GM18507 (cell line): ENCODE results near the gene UAP1L1.
"Not testable (repeated sequence)": the region's sequence is repeated elsewhere in the genome, so short reads cannot be mapped to it uniquely, and the experiment has no call there.

Source experiments
- DNase-seq: peaks from one replicate; pipeline ENCODE4 v3.0.0; 2011; ENCODE audit warnings: low read depth; ENCODE audit not compliant: insufficient read length; ENCODE audit errors: extremely low spot score
- FAIRE-seq: peaks from 2 replicates; lab custom pipeline; 2011; peaks lifted over from hg19 to GRCh38; lab: Jason Lieb, UNC

The UAP1L1 gene

GRCh38 chr9:137109250-137110146 is 32.2 kb downstream of the UAP1L1 start:
- DNase-seq (no peak), FAIRE-seq (no peak)

DNA sequence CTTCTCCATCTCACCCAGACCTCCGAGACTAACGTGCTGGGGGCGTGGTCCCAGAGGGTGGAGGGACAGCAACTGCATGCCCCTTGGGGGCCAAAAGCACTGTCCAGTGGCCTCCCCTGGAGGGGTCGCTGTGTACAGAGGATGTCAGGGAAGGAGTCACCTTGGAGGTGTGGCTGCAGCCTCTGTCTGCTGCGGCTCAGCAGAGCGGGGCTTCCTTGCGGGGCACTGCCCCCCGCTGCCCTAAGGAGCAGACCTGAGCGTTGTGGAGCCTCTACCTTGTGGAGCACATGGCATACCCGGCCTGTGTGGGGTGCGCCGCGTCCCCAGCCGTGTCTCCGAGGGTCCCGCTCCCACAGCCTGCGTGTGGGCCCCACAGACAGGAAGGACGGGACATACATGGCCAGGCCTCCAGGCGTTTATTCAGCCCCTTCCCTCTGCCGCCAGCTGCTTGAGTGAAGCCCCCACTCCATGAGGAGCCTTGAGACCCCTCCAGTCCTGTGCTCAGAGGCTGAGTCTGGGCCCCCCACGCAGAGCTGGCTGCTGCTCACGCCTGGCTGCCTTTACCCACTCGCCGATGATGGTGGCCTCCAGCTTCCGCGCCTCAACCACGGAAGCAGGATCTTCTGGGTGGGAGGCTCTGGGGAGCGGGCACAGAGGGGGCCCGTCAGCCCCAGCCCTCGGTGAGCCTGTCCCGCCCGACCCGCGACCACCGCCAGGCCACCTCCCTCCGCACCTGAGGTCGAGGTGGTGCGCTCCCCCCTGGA is 33.0 kb downstream of the UAP1L1 start:
- FAIRE-seq (no peak), DNase-seq (no peak)

DNA sequence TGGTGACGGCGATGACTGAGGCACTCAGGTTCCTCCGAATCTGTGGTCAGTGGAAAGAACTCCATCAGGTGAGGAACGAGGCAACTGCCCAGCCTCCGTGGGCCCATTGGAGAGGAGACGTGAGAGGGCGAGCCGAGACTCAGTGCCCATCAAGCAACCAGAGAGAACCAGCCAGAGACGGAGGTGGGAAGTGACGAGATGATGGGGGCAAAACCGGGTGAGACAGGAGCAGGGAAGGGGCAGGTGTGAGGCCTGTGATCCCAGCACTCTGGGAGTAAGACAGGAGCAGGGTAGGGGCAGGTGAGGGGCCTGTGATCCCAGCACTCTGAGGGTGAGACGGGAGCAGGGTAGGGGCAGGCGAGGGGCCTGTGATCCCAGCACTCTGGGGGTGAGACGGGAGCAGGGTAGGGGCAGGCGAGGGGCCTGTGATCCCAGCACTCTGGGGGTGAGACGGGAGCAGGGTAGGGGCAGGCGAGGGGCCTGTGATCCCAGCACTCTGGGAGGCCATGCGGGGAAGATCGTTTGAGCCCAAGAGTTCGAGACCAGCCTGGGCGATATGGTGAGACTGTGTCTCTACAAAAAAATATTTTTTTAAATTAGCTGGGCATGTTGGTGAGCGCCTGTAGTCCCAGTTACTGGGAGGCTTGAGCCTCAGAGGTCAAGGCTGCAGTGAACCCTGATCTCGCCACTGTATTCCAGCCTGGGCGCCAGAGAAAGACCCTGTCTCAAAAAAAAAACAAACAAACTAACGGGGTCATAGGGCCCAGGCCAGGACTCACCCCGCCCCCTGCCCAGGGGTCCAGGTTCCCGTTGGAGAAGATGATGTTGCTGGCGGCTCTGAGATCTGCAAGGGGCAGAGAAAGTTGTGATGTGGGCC is 33.8 kb downstream of the UAP1L1 start:
- no peak for DNase-seq
- no peak for FAIRE-seq

DNA sequence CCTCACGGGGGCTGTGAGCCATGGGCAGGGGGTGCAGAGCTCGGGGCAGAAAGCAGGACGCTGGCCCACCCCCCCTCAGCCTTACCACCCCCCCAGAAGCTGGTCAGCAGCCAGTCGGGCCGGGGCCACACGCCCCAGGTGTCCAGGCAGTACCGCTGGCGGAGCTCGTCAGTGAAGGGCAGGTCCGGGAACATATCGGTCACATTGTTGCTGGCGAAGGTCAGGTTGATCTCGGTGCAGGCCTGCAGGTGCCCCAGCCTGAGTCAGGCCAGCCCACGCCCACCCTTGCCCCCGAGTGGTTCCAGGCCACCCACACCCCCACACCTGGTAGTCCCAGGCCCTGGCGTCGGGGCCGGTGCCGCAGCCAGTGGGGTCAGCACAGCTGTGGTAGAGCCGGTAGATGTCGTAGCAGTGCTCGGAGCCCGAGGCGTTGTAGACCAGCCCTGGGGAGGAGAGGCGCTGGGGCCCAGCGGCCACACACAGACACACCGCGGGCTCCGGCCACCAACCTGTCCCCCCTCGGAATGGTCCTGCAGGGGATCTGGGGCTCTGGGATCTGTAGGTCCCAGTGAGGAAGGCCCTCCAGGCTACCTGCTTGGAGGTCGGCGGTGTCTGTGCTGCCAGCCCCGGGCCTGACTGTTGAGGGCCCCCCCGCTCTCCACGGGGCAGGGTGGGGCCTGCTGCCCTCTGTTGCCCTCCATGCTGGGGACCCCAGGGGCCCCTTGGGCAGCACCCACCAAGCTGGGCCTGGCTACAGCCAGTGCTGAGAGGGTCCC is 34.7 kb downstream of the UAP1L1 start:
- no peak for FAIRE-seq
- no peak for DNase-seq

- no peak for DNase-seq
- FAIRE-seq = no peak
Observed at GRCh38 chr9:137112564-137113384, 35.5 kb downstream of the UAP1L1 start.

- FAIRE-seq (no peak), DNase-seq (no peak)
Observed at GRCh38 chr9:137113385-137114159, 36.3 kb downstream of the UAP1L1 start.

DNA sequence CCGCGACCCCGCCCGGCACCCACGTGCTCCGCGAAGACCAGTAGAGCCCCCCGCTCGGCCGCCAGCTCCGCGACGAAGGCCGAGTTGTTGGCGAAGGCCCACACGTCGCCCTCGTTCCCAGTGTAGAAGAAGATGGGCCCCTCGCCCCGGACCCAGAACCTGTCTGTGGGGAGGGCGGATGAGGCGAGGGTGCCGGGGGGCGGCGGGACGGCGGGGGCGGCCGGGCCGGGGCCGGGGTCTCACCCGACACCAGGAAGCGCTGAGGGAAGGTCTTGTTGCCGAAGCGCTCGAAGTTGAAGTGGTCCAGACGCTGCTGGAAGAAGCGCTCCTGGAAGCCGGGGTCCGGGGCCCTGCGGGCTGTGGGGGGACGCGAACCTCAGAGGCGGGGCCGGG is 36.9 kb downstream of the UAP1L1 start:
- no peak for FAIRE-seq
- DNase-seq = no peak

GRCh38 chr9:137114613-137115393 is 37.5 kb downstream of the UAP1L1 start, which contains the start of gene DPP7:
Gene DPP7 (minus strand): TSS chr9:137114733. CDS start chr9:137114713, 20 bp downstream.
- FAIRE-seq = no peak
- DNase-seq = peak; percentile 84

- DNase-seq = no peak
- FAIRE-seq = no peak
Observed at GRCh38 chr9:137115394-137116026, 38.2 kb downstream of the UAP1L1 start.

DNA sequence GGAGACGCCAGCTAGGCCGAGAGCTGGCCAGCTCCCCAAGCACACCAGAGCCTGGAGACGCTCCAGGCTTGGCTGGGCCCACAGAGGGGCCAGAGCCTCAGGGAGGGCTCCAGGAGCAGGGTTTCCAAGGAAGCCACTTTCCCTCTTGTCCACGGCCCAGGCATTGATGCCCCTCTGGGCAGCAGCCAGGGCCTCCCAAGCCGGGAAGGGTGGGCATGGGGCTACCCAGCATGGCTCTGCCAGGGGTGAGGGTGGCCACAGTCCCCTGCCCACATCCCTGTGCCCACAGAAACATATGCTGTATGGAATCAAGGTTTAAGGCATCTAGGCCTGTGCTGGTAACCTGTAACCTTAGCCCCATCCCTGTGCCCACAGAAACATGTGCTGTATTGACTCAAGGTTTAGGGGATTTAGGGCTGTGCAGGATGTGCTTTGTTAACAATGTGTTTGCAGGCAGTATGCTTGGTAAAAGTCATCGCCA is 38.8 kb downstream of the UAP1L1 start:
- DNase-seq = no peak
- no peak for FAIRE-seq

DNA sequence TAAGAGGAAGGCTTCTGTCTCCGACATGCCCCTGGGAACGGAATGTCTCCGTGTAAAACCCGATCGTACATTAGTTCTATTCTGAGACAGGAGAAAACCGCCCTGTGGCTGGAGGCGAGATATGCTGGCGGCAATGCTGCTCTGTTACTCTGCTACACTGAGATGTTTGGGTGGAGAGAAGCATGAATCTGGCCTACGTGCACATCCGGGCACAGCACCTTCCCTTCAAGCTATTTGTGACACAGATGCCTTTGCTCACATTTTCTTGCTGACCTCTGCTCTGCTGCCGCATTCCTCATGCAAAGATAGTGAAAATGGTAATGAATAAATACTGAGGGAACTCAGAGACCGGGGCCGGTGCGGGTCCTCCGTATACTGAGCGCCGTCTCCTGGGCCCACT is 39.4 kb downstream of the UAP1L1 start:
- FAIRE-seq = no peak
- DNase-seq = no peak

GRCh38 chr9:137117269-137117731 is 40.0 kb downstream of the UAP1L1 start:
- FAIRE-seq (no peak), DNase-seq (no peak)

DNA sequence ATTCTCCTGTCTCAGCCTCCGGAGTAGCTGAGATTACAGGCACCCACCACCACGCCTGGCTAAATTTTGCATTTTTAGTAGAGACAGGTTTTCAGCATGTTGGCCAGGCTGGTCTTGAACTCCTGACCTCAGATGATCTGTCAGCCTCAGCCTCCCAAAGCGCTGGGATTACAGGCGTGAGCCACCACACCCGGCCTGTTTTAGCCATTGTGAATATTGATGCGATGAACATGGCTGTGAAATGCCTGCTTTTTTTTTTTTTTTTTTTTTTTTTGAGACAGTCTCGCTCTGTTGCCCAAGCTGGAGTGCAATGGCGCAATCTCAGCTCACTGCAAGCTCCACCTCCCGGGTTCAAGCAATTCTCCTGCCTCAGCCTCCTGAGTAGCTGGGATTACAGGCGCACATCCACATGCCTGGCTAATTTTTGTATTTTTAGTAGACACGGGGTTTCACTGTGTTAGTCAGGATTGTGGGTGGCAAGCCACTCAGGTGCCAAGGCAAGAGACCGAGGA is 40.8 kb downstream of the UAP1L1 start:
- not testable (repeated sequence) for FAIRE-seq, DNase-seq

DNA sequence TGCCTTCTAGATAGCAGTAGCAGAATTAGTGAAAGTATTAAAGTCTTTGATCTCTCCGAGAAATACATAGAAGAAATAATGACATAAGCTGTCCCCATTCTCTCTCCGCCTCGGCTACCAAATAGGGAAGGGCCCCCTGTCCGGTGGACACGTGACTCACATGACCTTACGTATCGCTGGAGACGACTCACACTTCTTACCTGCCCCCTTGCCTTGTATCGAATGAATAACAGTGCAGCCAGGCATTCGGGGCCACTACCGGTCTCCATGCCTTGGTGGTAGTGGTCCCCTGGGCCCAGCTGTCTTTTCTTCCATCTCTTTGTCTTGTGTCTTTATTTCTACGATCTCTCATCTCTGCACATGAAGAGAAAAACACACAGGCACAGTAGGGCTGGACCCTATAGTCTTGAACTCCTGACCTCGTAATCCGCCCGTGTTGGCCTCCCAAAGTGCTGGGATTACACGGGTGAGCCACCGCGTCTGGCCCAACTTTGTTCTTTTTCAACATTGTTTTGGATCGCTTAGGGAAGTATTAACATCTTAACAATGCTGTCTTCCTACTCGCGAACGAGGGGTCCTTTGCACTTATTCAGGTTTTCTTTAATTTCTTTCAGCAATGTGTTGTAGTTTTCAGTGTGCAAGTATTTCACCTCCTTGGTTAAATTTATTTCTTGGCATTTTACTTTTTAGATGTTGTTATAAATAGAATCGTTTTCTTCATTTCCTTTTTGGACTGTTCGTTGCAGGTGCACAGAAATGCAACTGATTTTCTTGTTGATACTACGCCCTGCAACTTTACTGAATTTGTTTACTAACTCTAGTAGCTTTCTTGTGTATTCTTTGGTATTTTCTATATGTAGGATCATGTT is 44.8 kb downstream of the UAP1L1 start:
- FAIRE-seq, DNase-seq: not testable (repeated sequence)
